ENCODE measurements around the gene UBE3C. TPM values are rescaled to one million over a fixed set of nuclear protein-coding genes. Genes with fewer than 3 reads are reported as not detected.

Gene UBE3C
- total RNA-seq, 1 donor from 2014 or later: 81.7 TPM

DNA sequence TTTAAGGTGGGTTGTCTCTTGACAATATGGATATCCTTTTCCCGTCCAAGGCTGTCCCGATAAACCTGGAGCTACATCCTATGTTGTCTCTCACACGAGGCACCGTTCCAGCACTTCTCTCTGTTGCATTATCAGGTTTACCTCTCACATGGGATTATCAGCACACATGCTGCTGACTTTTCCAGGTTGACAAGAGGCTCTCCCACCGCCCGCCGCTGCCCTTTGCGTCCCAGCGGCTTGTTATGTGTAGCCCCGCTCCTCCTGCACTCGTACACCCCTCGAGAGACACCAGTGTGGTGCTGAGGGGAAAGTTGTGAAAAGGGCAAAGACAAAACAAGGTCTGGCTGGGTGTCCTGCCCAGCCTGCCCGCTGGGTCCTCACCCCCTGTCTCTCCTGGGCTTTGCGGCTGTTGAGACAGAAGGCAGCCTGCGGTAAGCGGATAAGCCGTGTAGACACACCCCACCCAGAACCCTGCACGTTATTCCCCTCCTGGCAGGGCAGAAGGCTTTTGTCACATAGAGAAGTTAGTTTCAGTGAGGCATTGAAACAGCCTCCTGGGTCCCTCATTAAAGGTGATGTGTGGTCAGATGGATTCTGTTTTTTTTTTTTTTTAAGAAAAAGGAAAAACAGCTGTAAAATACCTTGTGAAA is 38.7 kb downstream of the UBE3C start:
- no peak for DNase-seq (ENCODE audit: low spot score)

DNA sequence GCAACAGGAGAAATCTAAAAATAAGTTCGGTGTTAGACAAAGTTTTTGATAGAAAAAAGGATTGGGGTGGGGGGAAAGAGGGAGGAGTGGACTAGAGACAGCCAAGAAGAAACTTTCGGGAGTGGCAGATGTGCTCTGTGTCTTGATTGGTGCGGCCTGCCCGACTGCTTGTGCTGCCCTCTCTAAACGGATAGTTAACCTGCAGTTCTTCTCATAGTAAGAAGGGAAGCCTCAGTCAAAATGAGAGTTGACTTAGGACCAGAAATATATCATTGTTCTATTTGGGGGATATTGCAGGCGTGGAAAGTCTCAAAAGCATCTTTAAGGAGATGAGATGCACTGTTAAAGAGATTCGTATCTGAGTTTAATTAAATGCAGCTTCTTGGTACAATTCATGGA is 39.3 kb downstream of the UBE3C start:
- DNase-seq (ENCODE audit: low spot score): no peak

- no peak for DNase-seq (ENCODE audit: low spot score)
These were observed 45.1 kb downstream of the UBE3C start for GRCh38 chr7:157183832-157184231.

- no peak for DNase-seq (ENCODE audit: low spot score)
These were observed 49.5 kb downstream of the UBE3C start for GRCh38 chr7:157188091-157188665.

- no peak for DNase-seq (ENCODE audit: low spot score)
These were observed 50.7 kb downstream of the UBE3C start for GRCh38 chr7:157189405-157189804.

DNA sequence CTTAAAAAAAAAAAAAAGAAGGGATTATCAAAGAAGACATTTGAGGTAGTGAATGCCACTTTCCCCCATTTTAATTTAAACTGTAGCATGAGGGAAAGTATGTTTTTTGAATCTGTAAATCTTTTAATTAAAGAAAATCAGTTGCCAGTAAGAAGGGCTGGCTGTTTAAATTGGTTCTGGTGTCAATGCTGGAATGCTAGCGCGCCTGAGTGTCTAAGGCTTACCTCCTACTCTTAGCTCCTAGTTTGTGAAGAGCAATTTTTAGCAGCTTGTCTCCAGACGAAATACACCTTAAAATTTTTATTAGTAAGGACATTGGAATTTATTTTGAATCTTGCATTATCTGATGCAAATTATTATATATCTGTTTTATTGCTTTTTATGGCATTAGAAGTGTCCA is 54.1 kb downstream of the UBE3C start:
- DNase-seq (ENCODE audit: low spot score): no peak

- DNase-seq (ENCODE audit: low spot score): no peak
These were observed 54.5 kb downstream of the UBE3C start for GRCh38 chr7:157193274-157193673.

- DNase-seq (ENCODE audit: low spot score): no peak
These were observed 56.2 kb downstream of the UBE3C start for GRCh38 chr7:157194948-157195347.

- DNase-seq (ENCODE audit: low spot score): no peak
These were observed 57.1 kb downstream of the UBE3C start for GRCh38 chr7:157195868-157196267.

- DNase-seq (ENCODE audit: low spot score): no peak
These were observed 65.4 kb downstream of the UBE3C start for GRCh38 chr7:157204134-157204533.

DNA sequence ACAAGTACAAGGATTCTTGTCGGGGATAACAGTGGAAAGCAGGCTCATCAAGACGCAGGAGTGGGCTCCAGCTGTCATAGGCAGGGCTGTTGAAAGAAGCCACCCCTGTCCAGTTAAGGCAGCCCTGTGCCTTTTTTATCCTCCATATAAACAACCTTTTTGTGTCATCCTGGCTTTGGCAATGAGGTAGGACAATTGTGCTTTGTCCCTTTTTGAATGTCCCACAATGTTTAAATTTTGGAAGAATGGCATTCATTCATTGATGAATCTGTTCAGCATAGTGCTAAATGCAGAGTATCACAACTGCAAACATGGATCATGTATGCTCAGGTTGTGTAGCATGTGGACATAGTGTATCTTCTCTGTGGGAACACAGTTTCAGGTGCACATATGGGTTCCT is 66.7 kb downstream of the UBE3C start:
- no peak for DNase-seq (ENCODE audit: low spot score)

DNA sequence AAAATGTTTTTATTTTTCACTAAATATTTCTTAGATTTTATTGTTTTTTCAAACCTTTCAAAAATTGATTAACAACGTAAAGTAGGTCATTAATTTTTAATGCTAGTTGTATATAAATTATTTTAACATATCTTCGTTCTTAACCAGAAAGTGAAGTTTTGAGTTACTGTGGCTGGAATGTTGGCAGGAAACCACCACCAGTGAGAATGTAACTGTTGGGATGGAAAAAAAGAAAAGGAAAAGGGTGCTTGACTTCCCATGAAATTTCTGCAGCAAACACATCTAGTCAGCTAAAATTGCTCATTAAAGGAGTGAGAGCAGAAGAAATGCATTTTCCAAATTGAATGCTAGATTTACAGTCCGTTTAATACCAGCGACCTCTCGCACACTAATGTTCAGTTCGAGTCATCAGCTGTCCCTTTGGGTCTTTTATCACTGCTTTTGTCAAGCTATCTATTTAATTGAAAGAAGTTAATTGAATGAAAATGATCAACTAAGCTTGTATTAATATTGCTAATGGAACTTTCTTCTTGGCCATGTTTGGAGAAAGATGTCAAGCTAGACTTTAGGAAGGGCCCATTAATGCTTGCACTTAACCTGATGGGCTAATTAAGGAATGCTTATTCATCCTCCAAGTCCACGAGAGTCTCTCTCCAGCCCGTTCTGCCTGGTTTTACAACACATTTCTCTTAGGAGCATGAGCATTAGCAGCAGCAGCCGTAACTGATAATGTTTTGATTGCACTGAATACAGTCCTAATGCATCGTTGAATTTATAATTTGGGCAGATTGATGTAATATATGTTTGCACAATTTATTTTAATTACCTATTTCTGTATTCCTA is 70.1 kb downstream of the UBE3C start:
- DNase-seq (ENCODE audit: low spot score): no peak

GRCh38 chr7:157210682-157211081 is 72.0 kb downstream of the UBE3C start:
- no peak for DNase-seq (ENCODE audit: low spot score)

DNA sequence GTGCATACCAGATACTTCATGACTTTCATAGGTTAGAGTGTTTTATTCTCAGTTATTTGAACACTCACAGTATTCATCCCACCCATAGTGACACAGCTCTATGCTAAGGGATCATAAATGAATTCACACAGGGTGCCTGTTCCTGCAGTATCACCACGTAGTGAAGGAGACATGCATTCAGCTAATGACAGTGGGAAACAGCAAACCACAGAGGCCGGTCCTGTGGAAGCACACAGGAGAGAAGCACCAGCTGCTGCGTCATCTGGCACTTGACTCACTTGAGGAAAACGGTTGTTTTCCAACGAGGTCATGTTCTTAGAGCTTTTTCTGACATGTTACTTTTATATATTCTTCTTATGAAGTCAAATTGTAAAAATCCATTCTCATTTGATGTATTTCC is 73.0 kb downstream of the UBE3C start:
- no peak for DNase-seq (ENCODE audit: low spot score)

GRCh38 chr7:157219154-157219553 is 80.4 kb downstream of the UBE3C start:
- DNase-seq (ENCODE audit: low spot score): no peak

DNA sequence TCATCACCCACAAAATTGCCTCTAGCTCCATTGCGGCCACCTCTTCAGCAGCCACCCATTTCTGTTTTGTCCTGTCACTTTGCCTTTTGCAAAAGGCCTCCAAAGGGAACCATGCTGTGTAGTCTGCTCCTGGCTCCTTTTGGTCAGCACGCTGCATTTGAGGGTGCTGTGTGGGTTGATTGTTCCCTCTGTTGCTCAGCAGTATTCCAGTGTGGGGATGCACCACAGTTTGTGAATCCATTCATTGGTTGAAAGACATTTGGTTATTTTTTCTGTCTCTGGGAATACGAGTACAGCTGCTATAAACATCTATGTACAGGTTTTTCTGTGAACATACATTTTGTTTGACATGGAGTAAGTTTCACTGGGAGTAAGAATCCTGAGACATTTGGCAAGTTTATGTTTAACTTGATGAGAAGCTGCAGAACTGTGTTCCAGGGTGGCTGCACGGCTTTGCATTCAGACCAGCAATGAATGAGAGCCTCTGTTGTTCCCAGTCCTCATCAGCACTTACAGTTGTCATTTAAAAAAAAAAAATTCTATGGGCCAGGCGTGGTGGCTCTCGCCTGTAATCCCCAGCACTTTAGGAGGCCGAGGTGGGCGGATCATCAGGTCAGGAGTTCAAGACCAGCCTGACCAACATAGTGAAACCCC is 82.3 kb downstream of the UBE3C start:
- DNase-seq (ENCODE audit: low spot score): no peak

GRCh38 chr7:157222687-157223086 is 84.0 kb downstream of the UBE3C start:
- no peak for DNase-seq (ENCODE audit: low spot score)

GRCh38 chr7:157224627-157225026 is 85.9 kb downstream of the UBE3C start:
- no peak for DNase-seq (ENCODE audit: low spot score)

DNA sequence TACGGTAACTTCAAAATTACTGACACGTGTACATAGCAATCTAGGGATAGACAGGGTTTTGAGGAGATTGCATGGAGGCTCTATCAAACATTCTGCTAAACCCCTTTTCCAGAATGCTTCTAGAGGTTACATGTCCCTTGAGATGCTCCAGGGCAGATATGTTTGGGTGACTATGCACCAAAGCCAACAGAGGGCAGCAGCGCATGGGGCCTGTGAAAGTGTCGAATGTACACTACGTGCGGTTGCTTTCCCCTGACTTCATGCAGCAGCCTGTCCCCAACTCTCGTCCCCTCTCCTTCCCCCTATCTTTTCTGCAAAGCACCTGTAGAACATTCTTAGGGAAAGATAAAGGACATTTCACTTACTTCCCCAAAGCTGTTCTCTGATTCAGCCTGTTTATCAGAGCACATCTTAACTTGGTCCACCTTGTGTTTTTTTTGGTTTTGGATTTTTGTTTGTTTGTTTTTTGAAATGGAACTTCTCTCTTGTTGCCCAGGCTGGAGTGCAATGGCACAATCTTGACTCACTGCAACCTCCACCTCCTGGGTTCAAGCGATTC is 90.2 kb downstream of the UBE3C start:
- DNase-seq (ENCODE audit: low spot score): no peak

DNA sequence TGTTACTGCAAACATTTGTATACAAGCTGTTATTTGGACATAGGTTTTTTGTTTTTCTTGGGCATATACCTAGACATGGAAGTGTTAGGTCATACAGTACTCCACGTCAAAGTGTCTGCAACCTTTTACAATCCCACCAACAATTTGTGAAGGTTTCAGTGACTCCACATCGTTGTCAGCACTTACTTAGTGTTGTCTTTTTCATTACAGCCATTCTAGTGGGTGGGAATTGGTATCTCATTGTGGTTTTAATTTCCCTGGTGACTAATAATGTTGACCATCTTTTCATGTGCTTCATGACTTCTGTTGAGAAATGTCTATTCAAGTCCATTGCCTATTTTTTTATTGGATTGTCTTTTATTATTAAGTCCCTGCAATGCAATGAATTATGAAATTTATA is 95.0 kb downstream of the UBE3C start:
- no peak for DNase-seq (ENCODE audit: low spot score)

DNA sequence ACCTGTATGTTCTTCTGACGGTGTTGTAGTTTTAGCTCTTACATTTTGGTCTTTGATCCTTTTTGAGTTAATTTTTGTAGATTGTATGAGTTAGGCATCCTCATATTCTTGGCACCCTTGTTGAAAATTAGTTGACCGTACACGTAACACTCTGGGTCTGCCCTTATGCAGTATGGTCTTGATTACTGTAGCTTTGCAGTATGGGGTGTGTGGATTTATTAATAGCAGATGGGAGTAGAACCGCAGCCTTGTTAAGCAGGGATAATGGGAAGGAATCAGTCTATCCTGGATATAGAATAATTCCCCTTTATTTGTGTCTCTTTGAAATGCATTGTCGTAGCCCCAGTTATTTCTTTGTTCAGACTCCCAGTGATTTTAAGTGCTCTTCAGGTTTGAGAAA is 95.5 kb downstream of the UBE3C start:
- no peak for DNase-seq (ENCODE audit: low spot score)

Measured in ureter (tissue), 1 donor.